Stimulated activated CD8-positive, alpha-beta memory T cell treated with anti-CD3 and anti-CD28 coated beads, Interleukin-15, amount 100 ng/mL, for 48 hours (primary cell): ENCODE data around the gene TMEM167B.
"Not testable (repeated sequence)": the region's sequence is repeated elsewhere in the genome, so short reads cannot be mapped to it uniquely, and the experiment has no call there.

Source experiments
- DNase-seq, 2 donors: peaks; one replicate each; pipeline ENCODE4 v3.0.0-alpha.2; 2020; ENCODE audit warnings: low read depth in 2 of 2

TMEM167B gene

DNA sequence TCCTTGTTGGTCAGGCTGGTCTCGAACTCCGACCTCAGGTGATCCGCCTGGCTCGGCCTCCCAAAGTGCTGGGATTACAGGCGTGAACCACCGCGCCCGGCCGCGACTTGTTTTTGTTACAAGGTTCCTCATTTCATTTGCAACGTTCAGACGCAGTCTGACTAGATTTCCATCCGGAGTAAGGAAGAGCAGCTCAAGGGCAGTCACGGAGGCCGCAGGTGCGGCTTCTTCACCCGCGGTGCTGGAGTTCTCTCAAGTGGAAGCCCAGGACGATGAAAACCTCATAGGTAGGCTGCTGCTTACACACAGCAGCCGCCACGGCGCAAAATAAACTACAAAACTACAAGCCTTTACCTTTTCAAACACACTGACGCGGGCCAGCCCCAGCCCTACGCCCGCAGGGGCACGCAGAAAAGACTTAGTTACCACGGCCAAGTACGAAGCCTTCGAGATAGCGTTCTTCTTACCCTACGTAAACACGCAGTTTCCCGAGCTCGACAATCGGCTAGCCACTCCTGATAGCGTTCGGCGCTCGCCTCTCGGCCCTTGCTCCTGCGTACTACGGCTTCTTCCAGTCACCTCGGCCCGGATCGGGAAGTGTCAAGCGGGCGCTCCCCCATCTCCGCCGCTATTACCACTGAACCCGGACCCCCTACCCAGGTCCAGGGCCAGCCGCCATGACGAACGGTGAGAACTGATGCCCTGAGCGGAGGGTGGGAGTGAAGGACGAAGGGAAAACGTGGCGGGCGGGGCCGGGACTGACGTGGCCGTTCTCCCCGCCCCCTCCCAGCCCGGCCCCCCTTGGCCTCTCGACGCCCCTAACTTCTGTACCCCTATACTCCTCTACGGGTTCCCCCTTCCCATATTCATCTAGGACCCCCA lies at the start of gene TMEM167B:
TMEM167B (plus strand) TSS at position 569 of the 882 bp plus-strand sequence; CDS start at position 678, 109 bp downstream.
- DNase-seq: peak; percentile 79 to 85

DNA sequence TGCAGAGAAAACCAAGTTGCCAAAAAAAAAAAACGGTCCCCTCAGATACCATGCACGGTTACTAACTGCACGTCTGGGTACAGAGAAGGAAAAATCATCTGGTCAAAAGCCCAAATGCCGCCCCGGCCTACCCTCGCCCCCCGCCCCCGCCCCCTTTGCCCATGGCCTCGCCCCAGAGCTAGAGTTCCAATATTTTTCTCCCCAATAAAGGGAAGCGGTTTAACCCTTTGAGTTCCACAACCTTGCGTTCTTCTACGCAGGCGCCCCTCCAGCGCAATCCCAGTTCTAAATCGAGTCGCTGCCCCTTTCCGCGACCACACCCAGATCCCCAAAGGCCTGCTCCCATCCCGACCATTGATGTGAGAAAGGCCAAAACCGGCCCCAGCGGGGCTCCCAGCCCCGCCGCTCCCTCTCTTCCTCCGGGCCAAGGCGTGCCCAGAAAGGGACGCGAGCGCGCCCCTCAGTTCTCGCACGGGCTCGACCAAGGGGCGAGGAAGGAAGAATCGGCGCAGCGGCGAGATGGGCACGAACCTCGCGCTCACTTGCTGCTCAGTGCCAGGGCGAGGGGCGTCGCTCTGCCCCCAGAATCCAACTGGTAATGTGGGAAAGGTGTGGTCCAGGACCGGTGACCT lies 49.5 kb upstream of the TMEM167B start:
- DNase-seq: peak; percentile 15 to 17

DNA sequence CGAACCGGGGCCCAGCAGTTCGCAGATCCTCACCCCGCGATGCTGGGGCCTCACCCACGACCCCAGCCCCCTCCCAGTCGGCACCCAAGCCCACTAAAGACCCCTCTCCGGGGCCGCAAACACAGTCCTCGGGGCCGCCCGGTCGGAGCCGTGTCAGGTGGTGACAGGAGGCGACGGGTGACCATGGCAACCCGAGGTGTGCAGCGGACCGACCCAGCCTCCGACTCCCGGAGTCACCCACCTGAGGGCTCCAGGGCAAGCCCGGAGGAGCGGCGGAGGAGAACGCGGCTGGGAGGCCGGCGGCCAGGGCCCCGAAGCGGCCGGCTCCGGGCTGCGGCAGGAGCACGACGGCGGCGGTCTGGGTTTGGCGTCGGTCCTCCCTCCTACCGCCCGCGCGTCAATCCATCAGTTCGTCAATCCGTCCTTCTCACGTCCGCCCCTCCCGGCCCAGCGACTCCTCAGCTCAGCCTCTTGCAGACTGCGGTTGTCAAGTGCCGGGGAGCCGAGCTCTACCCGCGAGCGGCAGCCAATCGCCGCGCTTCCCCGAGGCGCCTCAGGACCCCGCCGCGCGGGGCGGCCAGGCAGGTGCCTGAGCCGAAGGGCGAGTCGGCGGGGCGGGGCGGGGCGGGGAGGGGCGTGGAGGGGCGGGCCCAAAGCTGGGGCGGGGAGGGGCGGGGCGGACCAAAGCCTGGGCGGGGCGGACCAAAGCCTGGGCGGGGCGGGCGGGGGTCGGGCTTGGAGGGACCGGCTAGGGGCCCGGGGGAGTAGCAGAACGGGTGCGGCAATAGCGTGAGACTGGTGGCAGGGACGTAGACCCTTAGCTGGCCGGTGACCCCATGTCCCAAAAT lies 48.7 kb upstream of the TMEM167B start, which contains the start of gene WDR47:
WDR47 (minus strand) TSS at position 482 of the 848 bp plus-strand sequence. CDS start 18,590 bp downstream, outside the sequence.
- DNase-seq: peak; percentile 94 to 95

DNA sequence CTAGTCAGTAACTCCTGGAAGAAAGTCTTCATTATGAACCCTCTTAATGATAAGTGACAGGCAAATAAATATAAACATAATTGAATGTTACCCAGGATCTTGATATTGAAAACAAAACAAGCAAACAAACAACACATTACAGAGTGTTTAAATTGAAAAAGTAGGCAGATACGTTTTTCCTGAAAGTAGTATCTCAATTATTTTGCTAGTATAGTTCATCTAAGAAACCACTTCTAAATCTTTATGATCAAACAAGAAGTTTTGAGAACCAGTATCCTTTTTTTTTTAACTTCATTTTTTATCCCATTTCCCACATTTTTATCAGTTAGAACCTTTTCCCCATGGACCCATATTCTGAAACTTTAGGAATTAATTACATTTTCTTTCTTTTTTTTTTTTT lies 45.0 kb upstream of the TMEM167B start:
- no peak for DNase-seq

DNA sequence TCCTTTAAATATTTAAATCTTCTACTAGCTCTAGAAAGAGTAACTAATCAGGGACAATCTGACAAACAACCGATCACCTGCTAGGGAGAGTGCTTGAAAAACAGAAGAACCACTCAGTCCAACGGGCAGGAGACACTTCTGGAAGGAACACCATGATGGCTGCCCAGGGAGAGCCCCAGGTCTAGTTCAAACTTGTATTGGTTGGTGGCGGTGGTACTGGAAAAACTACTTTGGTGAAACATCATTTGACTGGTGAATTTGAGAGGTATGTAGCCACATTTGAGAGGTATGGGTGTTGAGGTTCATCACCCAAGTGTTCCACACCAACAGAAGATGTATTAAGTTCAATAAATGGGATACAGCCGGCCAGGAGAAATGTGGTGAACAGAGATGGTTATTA lies 43.9 kb upstream of the TMEM167B start:
- no peak for DNase-seq

DNA sequence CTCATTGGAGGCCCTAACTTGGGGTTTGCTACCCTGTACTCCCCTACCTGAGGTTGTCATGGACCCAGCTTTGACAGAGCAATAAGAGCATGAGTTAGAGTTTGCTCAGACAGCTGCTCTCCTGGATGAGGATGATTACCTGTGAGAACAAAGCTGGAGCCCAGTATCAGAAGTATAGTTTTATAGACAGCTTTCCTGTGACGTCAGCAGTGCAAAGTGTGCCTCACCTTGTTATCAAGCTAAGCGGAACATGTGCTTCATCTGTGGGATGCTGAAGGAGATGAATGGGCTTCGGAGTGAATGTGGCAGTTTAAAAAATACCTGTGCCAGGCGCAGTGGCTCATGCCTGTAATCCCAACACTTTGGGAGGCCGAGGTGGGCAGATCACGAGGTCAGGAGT lies 43.2 kb upstream of the TMEM167B start:
- no peak for DNase-seq

DNA sequence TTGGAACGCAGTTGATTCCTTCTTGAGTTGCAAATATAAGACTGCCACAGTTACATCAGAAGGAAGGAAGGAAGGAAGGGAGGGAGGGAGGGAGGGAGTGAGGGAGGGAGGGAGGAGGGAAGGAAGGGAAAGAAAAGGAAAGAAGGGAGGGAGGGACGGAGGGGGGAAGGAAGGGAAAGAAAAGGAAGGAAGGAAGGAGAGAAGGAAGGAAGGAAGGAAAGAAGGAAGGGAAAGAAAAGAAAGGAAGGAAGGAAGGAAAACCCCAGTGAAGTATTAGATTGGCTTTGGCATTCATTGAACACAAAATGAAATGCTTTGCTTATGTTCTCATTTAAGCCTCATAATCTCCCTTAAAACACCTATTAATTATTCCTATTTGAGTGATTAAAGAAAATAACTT lies 42.2 kb upstream of the TMEM167B start:
- no peak for DNase-seq

DNA sequence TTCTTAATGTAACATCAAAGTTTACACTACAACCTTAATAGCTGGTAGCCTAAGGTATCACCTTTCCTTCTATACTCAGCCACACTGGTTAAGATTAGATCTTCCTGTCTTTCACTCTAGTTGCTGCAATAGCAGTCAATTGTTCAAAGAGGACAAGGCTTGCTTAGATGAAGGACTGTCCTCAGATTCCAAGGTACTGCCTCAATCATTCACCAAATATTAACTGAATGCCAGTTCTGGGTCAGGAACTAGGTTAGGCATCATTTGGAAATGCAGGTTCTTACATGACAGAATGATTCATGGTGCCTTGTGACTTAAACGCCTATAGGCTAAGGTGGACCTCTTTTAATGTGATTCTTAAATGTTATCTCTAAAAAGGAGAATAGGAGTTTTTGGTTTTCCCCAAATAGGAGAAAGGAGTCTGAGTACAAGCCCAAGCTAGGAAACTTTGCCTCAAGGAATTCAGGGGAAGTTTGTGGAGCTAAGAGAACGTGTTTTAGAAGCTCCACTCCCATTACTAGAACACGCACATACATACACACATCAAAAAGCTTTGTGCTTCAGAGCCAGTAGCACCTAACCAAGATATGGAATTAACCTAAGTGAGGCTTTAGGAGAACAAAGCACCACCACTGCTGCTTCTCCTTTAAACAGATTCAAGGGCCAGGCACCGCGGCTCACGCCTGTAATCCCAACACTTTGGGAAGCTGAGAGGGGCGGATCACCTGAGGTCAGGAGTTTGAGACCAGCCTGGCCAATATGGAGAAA lies 40.2 kb upstream of the TMEM167B start:
- DNase-seq: no peak

DNA sequence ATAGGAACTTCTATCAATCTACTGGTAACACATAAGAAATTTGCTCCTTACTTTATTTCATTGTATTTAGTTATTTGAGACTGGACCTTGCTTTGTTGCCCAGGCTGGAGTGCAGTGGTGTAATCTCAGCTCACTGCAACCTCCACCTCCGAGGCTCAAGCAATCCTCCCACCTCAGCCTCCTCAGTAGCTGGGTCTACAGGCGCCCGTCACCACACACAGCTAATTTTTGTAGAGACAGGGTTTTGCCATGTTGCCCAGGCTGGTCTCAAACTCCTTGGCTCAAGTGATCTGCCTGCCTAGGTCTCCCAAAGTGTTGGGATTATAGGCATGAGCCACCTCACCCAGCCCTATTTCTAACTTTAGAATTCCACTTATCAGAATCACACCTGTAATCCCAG lies 38.4 kb upstream of the TMEM167B start:
- DNase-seq: not testable (repeated sequence)

DNA sequence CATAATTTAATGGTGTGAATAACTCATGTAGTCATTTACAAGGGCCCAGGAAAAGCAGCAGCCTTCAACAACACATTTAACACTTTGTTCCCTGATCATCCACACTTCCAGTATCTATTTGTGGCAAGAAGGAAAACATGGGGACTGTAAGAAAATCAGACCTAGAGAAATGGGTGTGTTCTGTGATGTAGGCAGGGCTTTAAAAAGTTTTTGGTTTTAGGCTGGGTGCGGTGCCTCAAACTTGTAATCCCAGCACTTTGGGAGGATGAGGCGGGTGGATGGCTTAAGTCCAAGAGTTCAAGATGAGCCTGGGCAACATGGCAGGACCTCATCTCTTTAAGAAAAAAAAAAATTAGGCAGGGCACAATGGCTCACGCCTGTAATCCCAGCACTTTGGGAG lies 34.5 kb upstream of the TMEM167B start:
- DNase-seq: no peak

DNA sequence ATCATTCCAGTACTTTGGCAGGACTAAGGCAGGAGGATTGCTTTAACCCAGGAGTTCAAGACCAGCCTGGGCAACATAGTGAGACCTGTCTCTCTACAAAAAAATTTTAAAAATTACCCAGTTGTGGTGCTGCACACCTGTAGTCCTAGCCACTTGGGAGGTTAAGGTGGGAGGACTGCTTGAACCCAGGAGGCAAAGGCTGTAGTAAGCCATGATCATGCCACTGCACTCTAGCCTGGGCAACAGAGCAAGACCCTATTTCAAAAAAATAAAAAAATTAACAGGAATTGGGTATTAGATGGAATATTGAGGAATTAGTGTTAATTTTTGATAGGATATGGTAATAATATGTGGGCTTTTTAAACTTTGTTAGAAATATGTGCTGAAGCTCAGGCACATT lies 31.5 kb upstream of the TMEM167B start:
- DNase-seq: no peak

DNA sequence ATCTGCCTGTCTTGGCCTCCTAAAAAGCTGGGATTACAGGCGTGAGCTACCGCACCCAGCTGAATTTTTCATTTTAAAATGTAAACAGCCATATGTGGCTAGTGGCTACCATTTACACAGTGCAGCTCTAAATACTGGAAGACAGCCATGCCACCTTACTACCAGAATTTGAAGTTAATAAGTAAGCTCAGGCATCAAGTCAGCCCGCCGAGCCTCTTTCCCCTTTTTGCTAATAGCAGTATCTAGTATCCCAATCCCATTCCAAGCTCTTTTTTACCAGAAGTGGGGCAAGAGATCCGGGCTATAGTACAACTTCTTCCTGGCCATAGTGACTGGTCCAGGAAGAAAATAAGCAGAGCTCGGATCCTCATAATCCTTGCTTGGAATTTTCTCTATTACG lies 29.9 kb upstream of the TMEM167B start:
- no peak for DNase-seq

DNA sequence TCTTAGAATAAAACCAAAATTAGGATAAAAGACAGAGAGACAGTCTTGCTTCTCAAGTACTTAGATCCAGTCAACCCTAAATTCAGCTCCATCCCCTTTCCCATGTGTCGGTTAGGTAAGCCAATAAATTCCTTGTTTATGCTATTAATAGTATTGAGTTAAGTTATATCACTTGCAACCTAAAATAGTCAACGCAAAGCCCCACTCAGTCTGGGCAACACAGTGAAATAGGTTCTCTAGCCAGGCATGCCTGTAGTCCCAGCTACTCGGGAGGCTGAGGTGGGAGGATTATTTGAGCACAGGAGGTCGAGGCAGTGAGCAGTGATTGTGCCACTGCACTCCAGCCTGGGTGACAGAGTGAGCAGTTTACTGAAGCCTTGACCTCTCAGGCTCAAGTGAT lies 29.4 kb upstream of the TMEM167B start:
- DNase-seq: no peak

DNA sequence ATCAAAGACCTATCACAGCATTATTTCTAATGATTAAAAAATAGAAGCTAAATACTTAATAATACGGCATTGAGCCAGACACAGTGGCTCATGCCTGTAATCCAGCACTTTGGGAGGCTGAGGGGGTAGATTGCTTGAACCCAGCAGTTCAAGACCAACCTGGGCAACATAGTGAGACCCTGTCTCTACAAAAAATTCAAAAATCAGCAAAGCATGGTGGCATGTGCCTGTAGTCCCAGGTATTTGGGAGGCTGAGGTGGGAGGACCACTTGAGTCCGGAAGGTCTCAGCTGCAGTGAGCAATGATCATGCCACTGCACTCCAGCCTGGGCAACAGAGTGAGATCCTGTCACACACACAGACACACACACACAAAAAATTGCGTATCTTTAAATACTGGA lies 25.4 kb upstream of the TMEM167B start:
- no peak for DNase-seq

DNA sequence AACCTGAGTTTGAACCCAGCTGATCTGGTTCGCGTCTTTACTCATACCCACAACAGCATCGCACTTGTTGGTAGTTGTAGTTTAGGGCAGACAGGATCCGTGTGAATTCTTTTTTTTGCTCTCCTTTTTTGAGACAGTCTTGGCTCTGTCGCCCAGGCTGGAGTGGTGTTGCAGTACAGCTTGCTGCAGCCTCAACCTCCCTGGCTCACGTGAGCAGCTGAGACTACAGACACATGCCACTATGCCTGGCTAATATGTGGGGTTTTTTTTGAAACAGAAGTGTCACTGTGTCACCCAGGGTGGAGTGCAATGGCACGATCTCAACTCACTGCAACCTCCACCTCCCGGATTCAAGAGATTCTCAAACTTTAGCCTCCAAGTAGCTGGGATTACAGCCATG lies 22.7 kb upstream of the TMEM167B start:
- DNase-seq: no peak

DNA sequence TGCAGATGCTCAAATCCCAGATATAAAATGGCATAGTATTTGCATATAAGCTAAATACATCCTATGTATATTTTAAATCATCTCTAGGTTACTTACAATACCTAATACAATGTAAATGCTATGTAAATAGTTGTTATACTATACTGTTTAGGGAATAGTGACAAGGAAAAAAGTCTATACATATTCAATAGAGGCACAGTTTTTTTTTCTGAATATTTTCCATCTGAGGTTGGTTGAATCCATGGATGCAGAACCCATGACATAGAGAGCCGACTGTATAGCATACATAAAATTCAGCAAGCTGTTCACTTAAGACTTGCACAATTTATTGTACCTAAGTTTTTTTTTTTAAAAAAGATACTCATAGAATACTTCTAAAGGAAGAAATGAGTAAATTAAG lies 21.3 kb upstream of the TMEM167B start:
- no peak for DNase-seq

DNA sequence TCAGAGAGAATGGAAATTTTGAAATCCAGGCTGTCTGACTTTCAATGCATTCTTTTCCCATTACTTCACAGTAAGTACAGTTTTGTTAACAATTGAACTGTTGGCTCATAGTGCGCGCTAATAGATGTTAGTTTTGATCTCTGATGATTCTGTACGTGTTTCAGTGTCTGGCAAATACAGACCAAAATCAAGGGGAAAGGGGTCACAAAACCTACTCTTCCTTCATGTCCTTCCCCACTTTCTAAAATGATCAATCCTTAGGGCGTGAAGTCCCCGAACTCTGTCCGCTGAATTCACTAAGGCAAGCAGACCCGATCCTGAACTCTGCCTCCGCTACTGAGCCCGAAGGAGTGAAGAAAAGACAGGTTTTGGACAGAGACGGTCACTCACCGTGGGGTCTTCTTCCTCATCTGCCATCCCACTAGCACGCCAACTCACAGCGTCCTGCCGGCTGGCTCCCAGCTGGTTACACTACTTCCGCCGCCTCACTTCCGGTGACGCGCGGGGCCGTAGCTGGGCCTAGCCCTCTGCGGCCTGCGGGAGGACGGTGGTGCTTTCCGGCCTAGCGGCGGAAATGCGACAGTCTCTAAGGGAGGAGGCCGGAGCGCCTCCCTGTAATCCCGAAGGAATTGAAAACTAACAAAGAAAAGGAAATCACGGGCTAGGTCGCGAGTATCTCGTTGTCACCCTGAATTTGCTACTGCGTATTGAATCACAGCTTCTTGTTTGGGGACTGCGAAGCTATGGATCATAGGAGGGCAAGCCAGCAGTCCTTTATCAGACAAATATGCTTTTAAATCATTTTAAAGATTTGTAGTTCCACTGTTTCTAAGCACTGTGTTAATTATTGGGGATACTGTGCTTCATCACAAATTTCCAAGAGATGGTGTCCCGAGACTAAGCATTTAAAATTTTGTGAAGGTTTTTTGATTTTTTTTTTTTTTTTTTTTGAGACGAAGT lies 14.8 kb upstream of the TMEM167B start, which contains the start of gene TAF13:
TAF13 (minus strand) TSS at position 473 of the 960 bp plus-strand sequence; CDS start at position 417, 56 bp downstream.
- peak; percentile 87 to 88 for DNase-seq

DNA sequence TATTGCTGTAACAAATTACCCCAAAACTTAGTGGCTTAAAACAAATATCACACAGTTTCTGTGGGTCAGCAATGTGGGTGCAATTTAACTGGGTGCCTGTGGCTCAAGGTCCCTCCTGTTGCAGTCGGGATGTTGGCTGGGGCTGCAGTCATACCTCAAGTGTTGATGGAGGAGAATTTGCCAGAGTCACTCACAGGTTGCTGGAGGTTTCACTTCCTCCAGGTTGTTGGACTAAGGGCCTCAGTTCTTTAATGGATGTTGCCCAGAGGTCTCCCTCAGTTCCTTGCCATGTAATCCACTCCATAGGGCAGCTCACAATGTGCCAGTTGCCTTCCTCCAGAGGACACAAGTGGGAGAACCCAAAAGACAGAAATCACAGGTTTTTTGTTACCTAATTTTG lies 12.2 kb upstream of the TMEM167B start:
- no peak for DNase-seq

DNA sequence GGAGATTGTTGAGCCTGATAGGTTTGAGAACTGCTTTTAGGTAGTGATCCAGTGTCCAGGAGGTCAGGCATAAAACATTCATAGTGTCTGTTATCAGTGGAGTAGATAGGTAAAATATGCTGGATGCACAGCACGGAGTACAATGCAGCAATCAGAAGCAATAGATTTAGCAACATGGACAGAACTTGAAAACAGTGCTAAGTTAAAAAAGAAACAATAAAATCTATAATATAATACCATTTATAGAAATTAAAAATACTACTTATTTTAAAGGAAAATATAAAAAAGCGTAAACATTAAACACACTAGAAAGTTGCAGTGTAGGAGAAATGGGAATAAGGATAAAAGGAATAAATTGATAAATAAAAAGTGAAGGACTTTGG lies 11.3 kb upstream of the TMEM167B start:
- no peak for DNase-seq

DNA sequence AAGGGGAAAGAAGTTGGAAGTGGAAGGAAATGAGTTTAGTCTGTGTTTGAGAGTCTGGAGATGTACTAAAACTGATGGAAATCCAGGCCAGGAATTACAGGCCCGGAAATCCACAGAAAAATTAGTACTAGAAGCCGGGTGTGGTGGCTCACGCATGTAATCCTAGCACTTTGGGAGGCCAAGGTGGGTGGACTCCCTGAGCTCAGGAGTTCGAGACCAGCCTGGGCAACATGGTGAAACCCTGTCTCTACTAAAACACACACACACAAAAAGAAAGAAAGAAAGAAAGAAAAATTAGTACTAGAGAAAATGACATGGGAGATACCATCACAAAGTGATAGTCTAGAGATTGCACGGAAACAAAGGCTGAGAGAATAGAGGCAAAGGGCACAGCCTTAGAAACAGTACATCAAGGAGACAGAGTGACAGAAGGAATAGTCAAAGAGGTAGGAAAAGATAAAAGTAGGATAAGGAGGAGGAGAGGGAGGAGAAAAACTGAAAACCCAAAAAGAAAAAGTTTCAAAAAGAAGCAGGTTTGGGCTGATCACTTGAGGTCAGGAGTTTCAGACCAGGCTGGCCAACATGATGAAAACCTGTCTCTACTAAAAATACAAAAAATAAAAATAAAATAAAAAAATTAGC lies 10.0 kb upstream of the TMEM167B start:
- no peak for DNase-seq
